Osteocyte (in vitro differentiated cells): ENCODE measurements around the gene ATP6V1E1. TPM values are rescaled to one million over a fixed set of nuclear protein-coding genes. Genes with fewer than 3 reads are reported as not detected.

Experiments
- DNase-seq: peaks from one replicate; pipeline ENCODE4 v3.0.0; 2021; ENCODE audit warnings: mixed read lengths; ENCODE audit not compliant: unreplicated experiment; ENCODE audit errors: extremely low spot score
- H3K27ac Mint-ChIP-seq: one replicate; pipeline ENCODE4 v1.8.0; 2021; ENCODE audit warnings: mild to moderate bottlenecking, mixed read lengths; ENCODE audit not compliant: unreplicated experiment
- H3K27me3 Mint-ChIP-seq: one replicate; pipeline ENCODE4 v1.8.0; 2021; ENCODE audit warnings: mixed read lengths; ENCODE audit not compliant: unreplicated experiment
- H3K36me3 Mint-ChIP-seq: one replicate; pipeline ENCODE4 v1.8.0; 2021; ENCODE audit warnings: mixed read lengths; ENCODE audit not compliant: unreplicated experiment
- H3K4me1 Mint-ChIP-seq: one replicate; pipeline ENCODE4 v1.8.0; 2021; ENCODE audit warnings: mixed read lengths; ENCODE audit not compliant: unreplicated experiment
- H3K4me3 Mint-ChIP-seq: one replicate; pipeline ENCODE4 v1.8.0; 2021; ENCODE audit warnings: mild to moderate bottlenecking, moderate library complexity, mixed read lengths; ENCODE audit not compliant: unreplicated experiment
- H3K9me3 Mint-ChIP-seq: one replicate; pipeline ENCODE4 v1.8.0; 2021; ENCODE audit warnings: mixed read lengths; ENCODE audit not compliant: unreplicated experiment
- total RNA-seq: library from RNA; stranded (reverse); gene quantifications from 2 replicates; pipeline ENCODE4 v1.2.1, GENCODE V29; 2021
- TF ChIP-seq, protein P1 (sequence below): fragments of 200-600 bp; sonication (generic); IDR thresholded peaks from 2 replicates; pipeline ENCODE4 v1.5.0; 2021; ENCODE audit warnings: antibody characterized with exemption, mild to moderate bottlenecking, moderate library complexity

The ATP6V1E1 gene
- total RNA-seq, 1 donor from 2014 or later: 119 TPM

DNA sequence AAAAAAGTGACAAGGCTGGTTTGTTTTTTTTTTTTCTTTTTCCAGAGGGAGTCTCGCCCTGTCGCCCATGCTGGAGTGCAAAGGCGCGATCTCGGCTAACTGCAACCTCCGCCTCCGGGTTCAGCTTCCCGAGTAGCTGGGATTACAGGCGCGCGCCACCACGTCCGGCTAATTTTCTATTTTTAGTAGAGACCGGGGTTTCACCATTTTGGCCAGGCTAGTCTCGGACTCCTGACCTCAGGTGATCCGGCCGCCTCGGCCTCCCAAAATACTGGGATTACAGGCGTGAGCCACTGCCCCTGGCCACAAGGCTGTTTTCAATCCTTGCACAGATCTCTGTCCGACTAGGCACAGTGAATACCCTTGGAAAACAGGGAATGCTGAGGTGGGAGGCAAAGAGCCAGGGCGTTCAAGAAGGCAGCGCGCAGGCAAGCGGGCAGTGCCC is 566 bp downstream of the ATP6V1E1 start:
- no peaks in the 10 kb centered on the region for H3K9me3 Mint-ChIP-seq
- peak; percentile 66 for DNase-seq
- TF ChIP-seq, protein P1, sequence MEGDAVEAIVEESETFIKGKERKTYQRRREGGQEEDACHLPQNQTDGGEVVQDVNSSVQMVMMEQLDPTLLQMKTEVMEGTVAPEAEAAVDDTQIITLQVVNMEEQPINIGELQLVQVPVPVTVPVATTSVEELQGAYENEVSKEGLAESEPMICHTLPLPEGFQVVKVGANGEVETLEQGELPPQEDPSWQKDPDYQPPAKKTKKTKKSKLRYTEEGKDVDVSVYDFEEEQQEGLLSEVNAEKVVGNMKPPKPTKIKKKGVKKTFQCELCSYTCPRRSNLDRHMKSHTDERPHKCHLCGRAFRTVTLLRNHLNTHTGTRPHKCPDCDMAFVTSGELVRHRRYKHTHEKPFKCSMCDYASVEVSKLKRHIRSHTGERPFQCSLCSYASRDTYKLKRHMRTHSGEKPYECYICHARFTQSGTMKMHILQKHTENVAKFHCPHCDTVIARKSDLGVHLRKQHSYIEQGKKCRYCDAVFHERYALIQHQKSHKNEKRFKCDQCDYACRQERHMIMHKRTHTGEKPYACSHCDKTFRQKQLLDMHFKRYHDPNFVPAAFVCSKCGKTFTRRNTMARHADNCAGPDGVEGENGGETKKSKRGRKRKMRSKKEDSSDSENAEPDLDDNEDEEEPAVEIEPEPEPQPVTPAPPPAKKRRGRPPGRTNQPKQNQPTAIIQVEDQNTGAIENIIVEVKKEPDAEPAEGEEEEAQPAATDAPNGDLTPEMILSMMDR: no peak
- peak overlapping the region; percentile 98 for H3K4me3 Mint-ChIP-seq
- peak overlapping the region; percentile 100 for H3K27ac Mint-ChIP-seq
- peaks cover 19% of the 10 kb centered on the region for H3K4me1 Mint-ChIP-seq
- no peaks in the 10 kb centered on the region for H3K27me3 Mint-ChIP-seq
- peaks cover 5% of the 10 kb centered on the region for H3K36me3 Mint-ChIP-seq

- Mint-ChIP-seq H3K4me3 (no peak overlapping the region), H3K27me3 (no peaks in the 10 kb centered on the region), H3K9me3 (no peaks in the 10 kb centered on the region), H3K27ac (no peak overlapping the region), H3K4me1 (no peaks in the 10 kb centered on the region), H3K36me3 (peaks cover 34% of the 10 kb centered on the region)
- TF ChIP-seq, protein P1: no peak
- no peak for DNase-seq
These were observed 15.3 kb downstream of the ATP6V1E1 start for GRCh38 chr22:17613280-17613679.

DNA sequence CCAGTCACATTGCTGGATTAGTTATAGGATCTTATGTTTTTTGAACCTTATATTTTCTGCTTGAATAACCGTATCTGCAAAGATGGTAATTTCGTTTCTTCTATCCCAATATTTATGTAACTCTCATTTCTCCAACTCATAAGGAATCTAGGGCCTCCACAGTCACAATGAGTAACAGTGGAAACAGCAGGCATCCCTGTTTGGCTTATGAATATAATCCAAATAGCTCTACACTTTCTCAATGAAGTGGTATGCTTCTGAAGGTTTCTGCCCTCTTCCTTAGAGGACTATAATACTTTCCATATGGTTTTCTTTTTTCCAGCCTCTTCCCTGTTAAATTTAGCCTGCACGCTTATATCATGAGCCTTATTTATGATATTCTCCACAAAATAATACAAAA is 16.5 kb downstream of the ATP6V1E1 start:
- Mint-ChIP-seq H3K4me3 (no peak overlapping the region), H3K27ac (no peak overlapping the region), H3K27me3 (no peaks in the 10 kb centered on the region), H3K9me3 (no peaks in the 10 kb centered on the region), H3K4me1 (no peaks in the 10 kb centered on the region), H3K36me3 (peaks cover 34% of the 10 kb centered on the region)
- DNase-seq: no peak
- TF ChIP-seq, protein P1: no peak

DNA sequence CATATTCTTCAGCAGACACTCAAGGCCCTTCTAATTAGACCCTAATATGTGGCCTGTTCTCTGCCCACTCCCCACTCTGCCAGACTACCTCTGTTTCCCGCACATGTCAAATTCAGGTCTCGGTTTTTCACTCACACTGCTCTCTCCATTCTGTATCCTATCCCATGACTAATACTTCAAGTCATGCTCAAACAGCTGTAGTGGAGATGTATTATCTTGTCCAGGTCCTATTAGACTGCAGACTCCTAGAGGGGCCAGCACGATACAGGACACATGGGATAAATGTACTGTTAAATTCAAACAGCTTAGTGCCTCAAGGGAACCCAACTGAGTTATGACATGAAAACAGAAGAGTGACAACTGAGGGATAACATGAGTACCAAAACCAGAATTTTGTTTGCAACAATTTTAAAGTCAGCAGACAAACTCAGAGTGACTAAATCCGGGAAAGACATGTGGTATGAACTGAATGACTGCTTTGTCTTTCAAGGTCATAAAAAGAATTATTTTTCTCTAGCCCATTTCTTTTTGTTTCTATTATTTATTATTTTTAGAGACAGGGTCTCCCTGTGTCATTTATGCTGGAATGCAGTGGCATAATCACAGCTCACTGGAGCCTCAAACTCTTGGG is 20.5 kb downstream of the ATP6V1E1 start:
- TF ChIP-seq, protein P1: no peak
- no peak overlapping the region for H3K27ac Mint-ChIP-seq
- no peaks in the 10 kb centered on the region for H3K4me1 Mint-ChIP-seq
- H3K4me3 Mint-ChIP-seq: no peak overlapping the region
- H3K27me3 Mint-ChIP-seq: no peaks in the 10 kb centered on the region
- H3K9me3 Mint-ChIP-seq: no peaks in the 10 kb centered on the region
- no peak for DNase-seq
- H3K36me3 Mint-ChIP-seq: peaks cover 31% of the 10 kb centered on the region

- TF ChIP-seq, protein P1: no peak
- H3K36me3 Mint-ChIP-seq: peaks cover 17% of the 10 kb centered on the region
- no peaks in the 10 kb centered on the region for H3K4me1 Mint-ChIP-seq
- no peak overlapping the region for H3K27ac Mint-ChIP-seq
- DNase-seq: no peak
- no peak overlapping the region for H3K4me3 Mint-ChIP-seq
- H3K27me3 Mint-ChIP-seq: no peaks in the 10 kb centered on the region
- H3K9me3 Mint-ChIP-seq: no peaks in the 10 kb centered on the region
These were observed 22.1 kb downstream of the ATP6V1E1 start for GRCh38 chr22:17606496-17606895.
